SU-DHL-6 (cell line): ENCODE measurements around the gene CNTN5.

ENCODE experiments used
- EZH2phosphoT487 ChIP-seq: fragments of 200-600 bp; sonication (generic), shearing (Covaris generic); conservative IDR thresholded peaks from 2 replicates; pipeline ENCODE4 v1.6.1; 2018; ENCODE audit warnings: mild to moderate bottlenecking, antibody characterized with exemption, low read length, moderate library complexity, mixed read lengths
- TF ChIP-seq, protein P1 (sequence below): fragments of 200-600 bp; sonication (generic); IDR thresholded peaks from one replicate; pipeline ENCODE4 v1.5.1; 2017; ENCODE audit warnings: antibody characterized with exemption, mild to moderate bottlenecking, low read length, moderate library complexity; ENCODE audit not compliant: insufficient read depth, poor library complexity, severe bottlenecking

DNA sequence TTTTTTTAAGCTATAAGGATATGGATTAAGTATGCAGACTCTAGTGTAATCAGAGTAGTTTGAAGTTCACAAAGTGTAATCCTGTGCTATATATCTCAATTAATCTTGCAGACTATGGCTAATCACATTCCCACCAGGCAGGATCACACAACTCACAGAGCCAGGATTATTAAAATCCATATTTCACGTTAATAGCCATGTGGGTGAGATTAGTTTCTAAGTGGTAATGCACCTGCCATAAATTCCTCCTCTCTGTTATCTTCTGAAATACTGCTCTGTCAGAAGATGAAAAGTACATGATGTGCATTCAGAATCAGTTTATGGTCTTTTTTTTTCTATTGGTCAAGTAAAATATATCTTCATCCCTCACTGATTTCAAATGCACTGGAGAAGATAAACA is 686.1 kb downstream of the CNTN5 start:
- TF ChIP-seq, protein P1, sequence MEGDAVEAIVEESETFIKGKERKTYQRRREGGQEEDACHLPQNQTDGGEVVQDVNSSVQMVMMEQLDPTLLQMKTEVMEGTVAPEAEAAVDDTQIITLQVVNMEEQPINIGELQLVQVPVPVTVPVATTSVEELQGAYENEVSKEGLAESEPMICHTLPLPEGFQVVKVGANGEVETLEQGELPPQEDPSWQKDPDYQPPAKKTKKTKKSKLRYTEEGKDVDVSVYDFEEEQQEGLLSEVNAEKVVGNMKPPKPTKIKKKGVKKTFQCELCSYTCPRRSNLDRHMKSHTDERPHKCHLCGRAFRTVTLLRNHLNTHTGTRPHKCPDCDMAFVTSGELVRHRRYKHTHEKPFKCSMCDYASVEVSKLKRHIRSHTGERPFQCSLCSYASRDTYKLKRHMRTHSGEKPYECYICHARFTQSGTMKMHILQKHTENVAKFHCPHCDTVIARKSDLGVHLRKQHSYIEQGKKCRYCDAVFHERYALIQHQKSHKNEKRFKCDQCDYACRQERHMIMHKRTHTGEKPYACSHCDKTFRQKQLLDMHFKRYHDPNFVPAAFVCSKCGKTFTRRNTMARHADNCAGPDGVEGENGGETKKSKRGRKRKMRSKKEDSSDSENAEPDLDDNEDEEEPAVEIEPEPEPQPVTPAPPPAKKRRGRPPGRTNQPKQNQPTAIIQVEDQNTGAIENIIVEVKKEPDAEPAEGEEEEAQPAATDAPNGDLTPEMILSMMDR, result no peak
- TF ChIP-seq EZH2phosphoT487, result no peak
